Cardiac muscle cell (in vitro differentiated cells and primary cell): Measurements from ENCODE around the gene STRADB. TPM values are rescaled to one million over a fixed set of nuclear protein-coding genes. Genes with fewer than 3 reads are reported as not detected.

Source experiments
- DNase-seq, 2 donors: peaks; one replicate each; pipeline versions ENCODE4 v3.0.0 to v3.0.0-alpha.2; 2010 to 2017; ENCODE audit warnings: low read depth in 1 of 2, low spot score in 1 of 2
- H3K27ac ChIP-seq: fragments of 200-600 bp; sonication (generic); 2 replicates; pipeline ENCODE4 v1.5.1; 2016
- H3K27me3 ChIP-seq: fragments of 200-600 bp; sonication (generic); 2 replicates; pipeline ENCODE4 v1.6.0; 2016; ENCODE audit warnings: control low read depth
- H3K36me3 ChIP-seq: fragments of 200-600 bp; sonication (generic); 2 replicates; pipeline ENCODE4 v1.5.1; 2016; ENCODE audit warnings: control low read depth
- H3K4me1 ChIP-seq: fragments of 200-600 bp; sonication (generic); 2 replicates; pipeline ENCODE4 v1.8.1; 2017; ENCODE audit warnings: low read depth, mild to moderate bottlenecking, mixed run types
- H3K4me3 ChIP-seq: fragments of 200-600 bp; sonication (generic); 2 replicates; pipeline ENCODE4 v1.5.1; 2016; ENCODE audit warnings: mild to moderate bottlenecking
- H3K9me3 ChIP-seq: fragments of 200-600 bp; sonication (generic); 2 replicates; pipeline ENCODE4 v1.5.1; 2017; ENCODE audit warnings: low read depth, mild to moderate bottlenecking, control low read depth
- polyA plus RNA-seq: library from polyadenylated mRNA; unstranded; fragments of >200 nt; fragmentation: Nextera tagmentation; extraction: Ambion mirVana; gene quantifications from 2 replicates; pipeline ENCODE4 v1.2.1, GENCODE V29; 2016
- total RNA-seq: library from RNA; depleted of rRNA; stranded (reverse); fragments of >200 nt; gene quantifications from 2 replicates; pipeline ENCODE4 v1.2.3, GENCODE V29; 2016
- TF ChIP-seq, protein P1 (sequence below): IDR thresholded peaks from 2 replicates; pipeline ENCODE4 v1.5.1; 2012; ENCODE audit warnings: low read depth, mild to moderate bottlenecking, low read length

Gene STRADB, protein sequence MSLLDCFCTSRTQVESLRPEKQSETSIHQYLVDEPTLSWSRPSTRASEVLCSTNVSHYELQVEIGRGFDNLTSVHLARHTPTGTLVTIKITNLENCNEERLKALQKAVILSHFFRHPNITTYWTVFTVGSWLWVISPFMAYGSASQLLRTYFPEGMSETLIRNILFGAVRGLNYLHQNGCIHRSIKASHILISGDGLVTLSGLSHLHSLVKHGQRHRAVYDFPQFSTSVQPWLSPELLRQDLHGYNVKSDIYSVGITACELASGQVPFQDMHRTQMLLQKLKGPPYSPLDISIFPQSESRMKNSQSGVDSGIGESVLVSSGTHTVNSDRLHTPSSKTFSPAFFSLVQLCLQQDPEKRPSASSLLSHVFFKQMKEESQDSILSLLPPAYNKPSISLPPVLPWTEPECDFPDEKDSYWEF
- total RNA-seq (35.5 TPM in 2 replicates), polyA plus RNA-seq (81.8 and 106 TPM in 2 replicates)

- H3K27ac ChIP-seq, result peak within 1 kb of the TSS; percentile 84
- no peaks in the 10 kb centered on the region for H3K27me3 ChIP-seq
- H3K36me3 ChIP-seq, result no peaks in the 10 kb centered on the region
- DNase-seq, result peak; percentile 96
- peak within 1 kb of the TSS; percentile 96 for H3K4me3 ChIP-seq
- H3K4me1 ChIP-seq, result peaks cover 19% of the 10 kb centered on the region
- TF ChIP-seq, protein P1, sequence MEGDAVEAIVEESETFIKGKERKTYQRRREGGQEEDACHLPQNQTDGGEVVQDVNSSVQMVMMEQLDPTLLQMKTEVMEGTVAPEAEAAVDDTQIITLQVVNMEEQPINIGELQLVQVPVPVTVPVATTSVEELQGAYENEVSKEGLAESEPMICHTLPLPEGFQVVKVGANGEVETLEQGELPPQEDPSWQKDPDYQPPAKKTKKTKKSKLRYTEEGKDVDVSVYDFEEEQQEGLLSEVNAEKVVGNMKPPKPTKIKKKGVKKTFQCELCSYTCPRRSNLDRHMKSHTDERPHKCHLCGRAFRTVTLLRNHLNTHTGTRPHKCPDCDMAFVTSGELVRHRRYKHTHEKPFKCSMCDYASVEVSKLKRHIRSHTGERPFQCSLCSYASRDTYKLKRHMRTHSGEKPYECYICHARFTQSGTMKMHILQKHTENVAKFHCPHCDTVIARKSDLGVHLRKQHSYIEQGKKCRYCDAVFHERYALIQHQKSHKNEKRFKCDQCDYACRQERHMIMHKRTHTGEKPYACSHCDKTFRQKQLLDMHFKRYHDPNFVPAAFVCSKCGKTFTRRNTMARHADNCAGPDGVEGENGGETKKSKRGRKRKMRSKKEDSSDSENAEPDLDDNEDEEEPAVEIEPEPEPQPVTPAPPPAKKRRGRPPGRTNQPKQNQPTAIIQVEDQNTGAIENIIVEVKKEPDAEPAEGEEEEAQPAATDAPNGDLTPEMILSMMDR, result peak; percentile 14
- H3K9me3 ChIP-seq, result no peaks in the 10 kb centered on the region
Measured at GRCh38 chr2:201451292-201452057, at the start of gene STRADB, which contains the start of gene TRAK2. Gene STRADB, plus strand, starts transcription at chr2:201451740. Its CDS starts 3,101 bp downstream, at chr2:201454841. Gene TRAK2, minus strand, starts transcription at chr2:201451458. Its CDS starts 30,951 bp downstream, at chr2:201420507.

DNA sequence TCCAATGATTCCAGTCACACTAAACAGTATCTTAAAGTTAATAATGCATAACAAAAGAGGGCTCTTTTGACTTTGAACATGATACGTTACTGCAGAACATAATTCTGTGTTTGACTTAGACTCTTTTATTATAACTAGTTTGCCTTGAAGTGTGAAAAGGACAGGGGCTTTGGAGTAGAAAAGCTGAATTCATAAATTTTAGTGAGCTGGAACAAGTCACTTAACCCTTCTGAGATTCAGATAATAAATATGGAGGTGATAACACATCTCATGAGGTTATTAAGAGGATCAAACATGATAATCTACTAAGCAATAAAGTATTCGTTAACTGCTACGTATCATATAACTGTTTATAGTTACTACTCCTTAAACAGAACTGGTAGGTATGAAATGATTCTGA is 49.7 kb upstream of the STRADB start:
- Histone ChIP-seq H3K27me3 (no peaks in the 10 kb centered on the region), H3K36me3 (peaks cover 11% of the 10 kb centered on the region), H3K9me3 (no peaks in the 10 kb centered on the region), H3K4me1 (peaks cover 28% of the 10 kb centered on the region), H3K27ac (no peak overlapping the region), H3K4me3 (no peak overlapping the region)
- no peak for DNase-seq
- TF ChIP-seq, protein P1, result no peak

DNA sequence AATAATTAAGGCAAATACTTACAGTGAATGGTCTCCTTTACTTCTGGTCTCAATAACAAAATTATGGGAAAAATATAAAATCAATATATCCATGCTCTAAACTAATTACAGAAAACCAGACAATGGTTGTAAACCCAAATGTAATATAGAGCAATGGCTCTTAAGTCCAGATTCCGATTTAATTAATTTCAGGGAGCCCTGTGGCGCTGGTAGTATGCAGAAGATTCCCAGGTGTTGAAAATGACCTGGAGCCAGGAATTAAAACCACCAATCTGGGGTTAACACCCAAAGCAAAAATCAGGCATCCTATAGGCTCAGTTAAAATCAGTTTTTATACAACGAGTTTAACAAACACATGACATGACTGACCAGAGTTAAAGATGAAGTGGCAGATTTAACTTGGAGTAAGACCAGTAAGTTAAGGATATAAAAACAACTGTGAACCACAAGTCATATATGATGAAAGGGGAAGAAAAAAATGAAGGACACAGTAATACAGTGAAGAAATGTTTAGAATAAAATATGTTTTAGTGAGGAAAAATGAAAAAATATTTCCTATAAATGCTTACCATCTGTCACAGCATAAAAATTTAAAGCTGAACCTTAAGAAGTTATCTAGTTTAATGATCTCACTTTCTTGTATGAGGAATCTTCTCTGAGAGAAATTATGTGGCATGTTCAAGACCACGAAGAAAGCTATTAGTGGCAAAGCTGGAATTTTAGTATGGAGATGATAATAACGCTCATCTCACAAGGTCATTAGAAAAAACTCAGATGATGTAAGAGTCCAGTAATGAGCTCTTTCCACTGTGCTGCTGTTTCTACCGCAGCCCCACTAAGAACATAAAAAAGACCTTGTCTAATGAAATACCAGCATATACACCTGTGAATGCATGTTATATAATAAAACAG is 48.6 kb upstream of the STRADB start:
- Histone ChIP-seq H3K27ac (peak overlapping the region; percentile 63), H3K4me3 (no peak overlapping the region), H3K9me3 (no peaks in the 10 kb centered on the region), H3K4me1 (peaks cover 28% of the 10 kb centered on the region), H3K36me3 (no peaks in the 10 kb centered on the region), H3K27me3 (no peaks in the 10 kb centered on the region)
- peak in 1 of 2 donors; percentile 46 for DNase-seq
- TF ChIP-seq, protein P1, result no peak

- H3K9me3 ChIP-seq, result no peaks in the 10 kb centered on the region
- H3K4me1 ChIP-seq, result peaks cover 28% of the 10 kb centered on the region
- no peaks in the 10 kb centered on the region for H3K27me3 ChIP-seq
- H3K4me3 ChIP-seq, result no peak overlapping the region
- peak; percentile 66 to 76 for DNase-seq
- TF ChIP-seq, protein P1, result no peak
- H3K36me3 ChIP-seq, result no peaks in the 10 kb centered on the region
- peak overlapping the region; percentile 63 for H3K27ac ChIP-seq
Measured at GRCh38 chr2:201403880-201404279, 47.7 kb upstream of the STRADB start.
